Heart left ventricle (tissue), 16 donors: ENCODE measurements around the gene ERMP1. TPM values are rescaled to one million over a fixed set of nuclear protein-coding genes. Genes with fewer than 3 reads are reported as not detected.
"Not testable (repeated sequence)": the region's sequence is repeated elsewhere in the genome, so short reads cannot be mapped to it uniquely, and the experiment has no call there.

Experiments
- ATAC-seq, 4 donors: fragments of 200-7000 bp; cut with Tn5 transposase; one replicate each; pipeline ENCODE4 v1.9.1; 2020 to 2022; ENCODE audit warnings: moderate library complexity in 4 of 4, mild to moderate bottlenecking in 3 of 4, moderate number of reproducible peaks in 1 of 4
- DNase-seq, 5 donors: peaks; one replicate each; pipeline ENCODE4 v3.0.0-alpha.2; 2020
- H3K27ac ChIP-seq, 12 donors: fragments of 200-600 bp; sonication (generic) in 4 of 12; one replicate each; pipeline versions ENCODE4 v1.5.0 to v1.8.0; 2016 to 2022; ENCODE audit warnings: mild to moderate bottlenecking in 2 of 12
- H3K27me3 ChIP-seq, 9 donors: fragments of 200-600 bp; sonication (generic) in 2 of 9; one replicate each; pipeline versions ENCODE4 v1.5.1 to v1.8.0; 2016 to 2022; ENCODE audit warnings: mild to moderate bottlenecking in 3 of 9
- H3K36me3 ChIP-seq, 9 donors: fragments of 200-600 bp; sonication (generic) in 2 of 9; one replicate each; pipeline versions ENCODE4 v1.5.0 to v1.8.0; 2018 to 2022; ENCODE audit warnings: mild to moderate bottlenecking in 2 of 9
- H3K4me1 ChIP-seq, 12 donors: fragments of 200-600 bp; sonication (generic) in 4 of 12; one replicate each; pipeline versions ENCODE4 v1.5.0 to v1.8.0; 2016 to 2022; ENCODE audit warnings: mild to moderate bottlenecking in 3 of 12
- H3K4me3 ChIP-seq, 12 donors: fragments of 200-600 bp; sonication (generic) in 4 of 12; one replicate each; pipeline versions ENCODE4 v1.5.0 to v1.8.0; 2017 to 2022; ENCODE audit warnings: mild to moderate bottlenecking in 9 of 12, moderate library complexity in 4 of 12
- H3K9me3 ChIP-seq, 12 donors: fragments of 200-600 bp; sonication (generic) in 4 of 12; one replicate each; pipeline versions ENCODE4 v1.5.0 to v1.8.0; 2016 to 2022; ENCODE audit warnings: mild to moderate bottlenecking in 1 of 12
- POLR2A ChIP-seq, 2 donors: fragments of 450-650 bp; IDR thresholded peaks; one replicate each; pipeline ENCODE4 v1.6.1; 2017; ENCODE audit warnings: antibody characterized with exemption in 2 of 2, mild to moderate bottlenecking in 2 of 2, moderate library complexity in 2 of 2
- WGBS, 4 donors: extraction: QIAGEN DNeasy Blood & Tissue Kit in 2 of 4; methylation state at CpG; one replicate each; pipeline versions ENCODE4 v1.1.5 to v1.1.7; 2013 to 2018; 5-methylcytosine and 5-hydroxymethylcytosine counted together
- intact Hi-C, 10 donors: fragments of 100-400 bp; cut with DNase I; formaldehyde crosslinking; loops; one replicate each; pipeline versions ENCODE4 v1.11.1 to v1.14.2; 2022
- long read RNA-seq, 3 donors: library from polyadenylated mRNA; unstranded; transcript quantifications; one replicate each; pipeline ENCODE4 v2.0.0, GENCODE V29; 2020 to 2021
- polyA plus RNA-seq, 2 donors: library from polyadenylated mRNA; stranded (reverse); fragments of 200-250 nt; gene quantifications; one replicate each; pipeline ENCODE4 v1.2.3, GENCODE V29; 2013
- total RNA-seq, 9 donors: library from RNA; depleted of rRNA in 2 of 9; stranded (reverse); fragments of >200 nt in 2 of 9; fragmentation: NEBNext Ultra II Directional in 3 of 9; extraction: Animal tissue kit (Norgen Biotek cat#: 25700) in 3 of 9; gene quantifications; one replicate each; pipeline versions ENCODE4 v1.1.0 to v1.2.4, GENCODE V29; 2016 to 2023
- TF ChIP-seq, protein P1 (sequence below), 12 donors: fragments of 200-600 bp; sonication (generic) in 4 of 12; IDR thresholded peaks; one replicate each; pipeline versions ENCODE4 v1.5.0 to v1.8.0; 2018 to 2022; ENCODE audit warnings: antibody characterized with exemption in 12 of 12, mild to moderate bottlenecking in 5 of 12
- donor health status: ischemic (EF 13 %, LVEDD 7.1; RV severe dilation, severe dysfunction).
- donor health status: healthy with polysubstance abuse.
- donor health status: DM: no; HTN: yes; CAD: no.
- donor health status: DM: no; HTN: no; CAD: no.
- donor health status: ischemic (EF 25% LVEDD 6.9; RV normal size, moderate dysfunction).
- donor health status: ischemic (EF 25% LVEDD 5.7; RV mildly dilated, moderate dysfunction).
- donor health status: healthy.
- donor health status: DM: yes; HTN: yes; CAD: no.
- donor health status: ischemic (EF 35%, LVEDD 5.7; RV mildly dilated, moderate dysfunction).
- donor health status: nonischemic (EF 11% LVEDD 7.7; RV severe dilation, severe dysfunction).
- donor health status: DM: yes; HTN: yes; CAD: no.
- donor health status: PGD.
- donor health status: ischemic (EF 29% LVEDD 5.4; RV normal size, mild dysfunction).
- donor health status: nonischemic (EF 23%, LVEDD 6.1; RV moderate dilation, normal function).

ERMP1 gene, protein sequence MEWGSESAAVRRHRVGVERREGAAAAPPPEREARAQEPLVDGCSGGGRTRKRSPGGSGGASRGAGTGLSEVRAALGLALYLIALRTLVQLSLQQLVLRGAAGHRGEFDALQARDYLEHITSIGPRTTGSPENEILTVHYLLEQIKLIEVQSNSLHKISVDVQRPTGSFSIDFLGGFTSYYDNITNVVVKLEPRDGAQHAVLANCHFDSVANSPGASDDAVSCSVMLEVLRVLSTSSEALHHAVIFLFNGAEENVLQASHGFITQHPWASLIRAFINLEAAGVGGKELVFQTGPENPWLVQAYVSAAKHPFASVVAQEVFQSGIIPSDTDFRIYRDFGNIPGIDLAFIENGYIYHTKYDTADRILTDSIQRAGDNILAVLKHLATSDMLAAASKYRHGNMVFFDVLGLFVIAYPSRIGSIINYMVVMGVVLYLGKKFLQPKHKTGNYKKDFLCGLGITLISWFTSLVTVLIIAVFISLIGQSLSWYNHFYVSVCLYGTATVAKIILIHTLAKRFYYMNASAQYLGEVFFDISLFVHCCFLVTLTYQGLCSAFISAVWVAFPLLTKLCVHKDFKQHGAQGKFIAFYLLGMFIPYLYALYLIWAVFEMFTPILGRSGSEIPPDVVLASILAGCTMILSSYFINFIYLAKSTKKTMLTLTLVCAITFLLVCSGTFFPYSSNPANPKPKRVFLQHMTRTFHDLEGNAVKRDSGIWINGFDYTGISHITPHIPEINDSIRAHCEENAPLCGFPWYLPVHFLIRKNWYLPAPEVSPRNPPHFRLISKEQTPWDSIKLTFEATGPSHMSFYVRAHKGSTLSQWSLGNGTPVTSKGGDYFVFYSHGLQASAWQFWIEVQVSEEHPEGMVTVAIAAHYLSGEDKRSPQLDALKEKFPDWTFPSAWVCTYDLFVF
- total RNA-seq (10 to 100 TPM; 10.9 to 28.7 (median 21.9) TPM), polyA plus RNA-seq (1 to 10 TPM; 5.8 to 8.9 TPM)
- long read RNA-seq, donor 1, full-length matches to known transcripts: 39 of 56 reads
- long read RNA-seq, donor 1, partial matches to known transcripts: 6 of 56 reads
- long read RNA-seq, donor 1, other reads (novel, unspliced or antisense): 11 of 56 reads
- long read RNA-seq, donor 2, partial matches to known transcripts: 1 of 7 reads
- long read RNA-seq, donor 2, other reads (novel, unspliced or antisense): 6 of 7 reads
- long read RNA-seq, donor 3, full-length matches to known transcripts: 36 of 45 reads
- long read RNA-seq, donor 3, partial matches to known transcripts: 1 of 45 reads
- long read RNA-seq, donor 3, other reads (novel, unspliced or antisense): 8 of 45 reads

DNA sequence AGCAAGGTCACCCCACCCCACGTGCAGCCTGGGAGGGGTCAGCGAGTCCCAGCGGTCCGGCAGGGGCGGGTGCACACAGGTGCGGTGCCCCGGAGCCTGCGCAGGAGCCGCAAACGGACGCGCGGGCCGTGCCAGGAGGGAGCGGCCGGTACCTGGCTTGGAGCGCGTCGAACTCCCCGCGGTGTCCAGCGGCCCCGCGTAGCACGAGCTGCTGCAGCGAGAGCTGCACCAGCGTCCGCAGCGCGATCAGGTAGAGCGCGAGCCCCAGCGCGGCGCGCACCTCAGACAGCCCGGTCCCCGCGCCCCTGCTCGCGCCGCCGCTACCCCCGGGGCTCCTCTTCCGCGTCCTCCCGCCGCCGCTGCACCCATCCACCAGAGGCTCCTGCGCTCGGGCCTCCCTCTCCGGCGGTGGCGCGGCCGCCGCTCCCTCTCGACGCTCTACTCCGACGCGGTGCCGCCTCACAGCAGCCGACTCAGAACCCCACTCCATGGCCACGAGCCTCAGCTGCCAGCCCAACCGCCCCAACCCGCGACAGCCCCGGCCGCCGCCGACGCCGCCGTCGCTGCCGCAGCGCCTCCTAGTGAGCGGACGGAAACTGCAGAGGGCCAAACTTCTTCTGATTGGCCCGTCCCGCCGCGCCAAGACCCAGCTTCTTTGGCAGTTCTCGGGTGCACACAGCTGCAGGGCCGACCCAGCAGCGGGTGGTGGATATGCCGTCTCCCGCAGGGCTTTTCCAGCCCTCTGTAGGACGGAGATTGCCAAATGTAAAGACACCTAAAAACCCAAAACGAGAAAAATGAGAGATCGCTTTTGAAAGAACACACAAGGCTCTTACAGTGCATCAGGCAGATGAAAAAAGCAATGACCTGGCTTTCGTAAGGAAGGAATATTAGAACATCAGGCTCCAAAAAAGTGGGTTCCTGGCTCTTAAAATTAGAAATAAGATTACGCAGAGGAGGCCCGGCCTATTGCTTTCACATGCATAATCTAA is at the start of gene ERMP1:
TSS of gene ERMP1 (minus strand) at position 580 of the 992 bp plus-strand sequence. CDS start at position 490, 90 bp downstream.
- WGBS, 4 donors: 0 to 1% (median 1%) methylated on average over 37 to 95 of the region's 95 CpGs
- ATAC-seq: peak; percentile 85 to 96 (median 94)
- intact Hi-C loops: loop anchor here in 3 of 10 donors (10.0 kb wide), 2 partner anchors 198 to 378 kb away; partner anchors contain the start of gene CD274 (in 1 of the 3)

DNA sequence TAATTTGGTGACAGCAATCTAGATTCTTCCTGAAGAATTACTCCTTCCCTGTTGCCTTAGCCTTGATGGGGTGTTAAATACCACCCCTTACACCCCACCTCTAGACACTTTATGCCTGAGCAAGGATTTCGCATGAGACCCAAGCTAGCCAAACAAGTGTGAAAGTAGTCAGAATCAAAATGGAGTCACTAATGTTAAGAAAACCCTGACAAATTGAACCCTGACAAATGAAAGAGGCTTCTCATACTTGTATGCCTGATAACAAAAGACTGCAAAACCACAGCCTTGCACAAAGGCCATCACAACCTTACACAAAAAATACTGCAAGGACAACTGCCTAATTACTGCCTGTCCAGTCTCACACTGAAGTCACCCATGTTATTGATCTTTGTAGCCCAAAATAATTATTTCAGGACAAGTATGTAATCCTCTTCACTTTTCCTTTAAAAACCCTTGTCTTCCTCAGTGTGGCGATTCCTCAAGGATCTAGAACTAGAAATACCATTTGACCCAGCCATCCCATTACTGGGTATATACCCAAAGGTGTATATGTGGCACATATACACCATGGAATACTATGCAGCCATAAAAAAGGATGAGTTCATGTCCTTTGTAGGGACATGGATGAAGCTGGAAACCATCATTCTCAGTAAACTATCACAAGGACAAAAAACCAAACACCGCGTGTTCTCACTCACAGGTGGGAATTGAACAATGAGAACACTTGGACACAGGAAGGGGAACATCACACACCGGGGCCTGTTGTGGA is 49.5 kb upstream of the ERMP1 start:
- 94 to 97% (median 96%) methylated on average over 5 of the region's 5 CpGs for WGBS, 4 donors

More for the DNA sequence above, at the start of gene ERMP1:
- peak within 1 kb of the TSS in 11 of 12 donors; percentile 50 to 84 (median 73) for H3K27ac ChIP-seq
- H3K4me1 ChIP-seq: peaks cover 0 to 32% (median 18%) of the 10 kb centered on the region in 12 donors
- no peaks in the 10 kb centered on the region for H3K27me3 ChIP-seq
- no peaks in the 10 kb centered on the region for H3K9me3 ChIP-seq
- TF ChIP-seq, protein P1, sequence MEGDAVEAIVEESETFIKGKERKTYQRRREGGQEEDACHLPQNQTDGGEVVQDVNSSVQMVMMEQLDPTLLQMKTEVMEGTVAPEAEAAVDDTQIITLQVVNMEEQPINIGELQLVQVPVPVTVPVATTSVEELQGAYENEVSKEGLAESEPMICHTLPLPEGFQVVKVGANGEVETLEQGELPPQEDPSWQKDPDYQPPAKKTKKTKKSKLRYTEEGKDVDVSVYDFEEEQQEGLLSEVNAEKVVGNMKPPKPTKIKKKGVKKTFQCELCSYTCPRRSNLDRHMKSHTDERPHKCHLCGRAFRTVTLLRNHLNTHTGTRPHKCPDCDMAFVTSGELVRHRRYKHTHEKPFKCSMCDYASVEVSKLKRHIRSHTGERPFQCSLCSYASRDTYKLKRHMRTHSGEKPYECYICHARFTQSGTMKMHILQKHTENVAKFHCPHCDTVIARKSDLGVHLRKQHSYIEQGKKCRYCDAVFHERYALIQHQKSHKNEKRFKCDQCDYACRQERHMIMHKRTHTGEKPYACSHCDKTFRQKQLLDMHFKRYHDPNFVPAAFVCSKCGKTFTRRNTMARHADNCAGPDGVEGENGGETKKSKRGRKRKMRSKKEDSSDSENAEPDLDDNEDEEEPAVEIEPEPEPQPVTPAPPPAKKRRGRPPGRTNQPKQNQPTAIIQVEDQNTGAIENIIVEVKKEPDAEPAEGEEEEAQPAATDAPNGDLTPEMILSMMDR (IDR thresholded peaks at IDR 0.05): peak; percentile 79 to 98 (median 89)
- TF ChIP-seq POLR2A (IDR thresholded peaks at IDR 0.05): peak in 1 of 2 donors; percentile 61
- peak within 1 kb of the TSS; percentile 66 to 98 (median 84) for H3K4me3 ChIP-seq
- peak; percentile 87 to 93 (median 91) for DNase-seq
- H3K36me3 ChIP-seq: peaks cover 0 to 14% (median 0%) of the 10 kb centered on the region in 9 donors

DNA sequence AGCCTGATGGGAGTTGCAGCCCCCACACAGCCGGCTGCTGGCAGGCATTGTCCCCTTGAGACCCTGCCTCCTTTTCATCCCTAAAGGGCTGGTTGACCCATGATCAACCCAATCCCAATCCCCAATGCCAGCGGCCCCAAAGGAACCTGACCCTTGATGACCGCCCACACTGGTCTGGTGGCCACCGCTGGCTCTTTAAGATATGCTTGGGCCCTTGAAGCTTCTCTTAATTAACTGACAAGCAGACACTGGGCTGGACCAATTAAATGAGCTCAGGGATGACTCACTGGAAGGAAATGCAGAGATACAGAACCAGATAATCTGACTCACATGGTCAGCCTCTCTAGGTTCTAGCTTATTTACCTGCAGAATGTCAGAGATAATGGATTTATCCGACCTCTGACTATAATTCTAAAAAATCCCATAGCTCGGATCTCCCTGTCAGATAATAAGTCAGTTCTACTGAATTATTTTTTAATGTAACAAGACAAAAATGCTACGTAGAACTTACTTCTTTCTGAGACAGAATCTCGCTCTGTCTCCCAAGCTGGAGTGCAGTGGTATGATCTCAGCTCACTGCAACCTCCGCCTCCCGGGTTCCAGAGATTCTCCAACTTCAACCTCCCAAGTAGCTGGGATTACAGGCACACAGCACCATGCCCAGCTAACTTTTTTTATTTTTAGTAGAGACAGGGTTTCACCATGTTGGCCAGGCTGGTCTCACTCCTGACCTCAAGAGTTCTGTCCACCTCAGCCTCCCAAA is 46.7 kb upstream of the ERMP1 start:
- intact Hi-C loops: loop anchor here in 4 of 10 donors (10.0 kb wide), 2 partner anchors 55 to 425 kb away; no protein-coding TSS in a partner anchor
- Histone ChIP-seq H3K4me3 (no peak overlapping the region), H3K27me3 (no peaks in the 10 kb centered on the region), H3K36me3 (no peaks in the 10 kb centered on the region), H3K4me1 (no peaks in the 10 kb centered on the region), H3K27ac (no peak overlapping the region), H3K9me3 (no peaks in the 10 kb centered on the region)
- ATAC-seq (peak in 1 of 4 donors; percentile 41), DNase-seq (no peak)
- TF ChIP-seq POLR2A (IDR thresholded peaks at IDR 0.05): no peak
- TF ChIP-seq, protein P1 (IDR thresholded peaks at IDR 0.05): no peak
- 75 to 83% (median 81%) methylated on average over 10 of the region's 10 CpGs for WGBS, 4 donors

More for the DNA sequence above, 49.5 kb upstream of the ERMP1 start:
- intact Hi-C loops: loop anchor here in 4 of 10 donors (10.0 kb wide), 1 partner anchor 422 kb away; no protein-coding TSS in a partner anchor
- H3K27me3 ChIP-seq, H3K27ac ChIP-seq, ATAC-seq, H3K4me3 ChIP-seq, H3K9me3 ChIP-seq, DNase-seq, H3K36me3 ChIP-seq, H3K4me1 ChIP-seq: not testable (repeated sequence)
